ENCODE measurements around the gene XYLT1.

Gene XYLT1

GRCh38 chr16:17457997-17458396 lies 12.8 kb downstream of the XYLT1 start:
- FAIRE-seq (no peak), DNase-seq (ENCODE audit: insufficient read length, low spot score) (no peak)
- TF ChIP-seq POLR2A (IDR thresholded peaks at IDR 0.05; ENCODE audit: low read depth, low read length): no peak

- no peak for TF ChIP-seq POLR2A (IDR thresholded peaks at IDR 0.05; ENCODE audit: low read depth, low read length)
- DNase-seq (ENCODE audit: insufficient read length, low spot score): no peak
- no peak for FAIRE-seq
These were observed 13.2 kb downstream of the XYLT1 start for GRCh38 chr16:17457513-17457912.

DNA sequence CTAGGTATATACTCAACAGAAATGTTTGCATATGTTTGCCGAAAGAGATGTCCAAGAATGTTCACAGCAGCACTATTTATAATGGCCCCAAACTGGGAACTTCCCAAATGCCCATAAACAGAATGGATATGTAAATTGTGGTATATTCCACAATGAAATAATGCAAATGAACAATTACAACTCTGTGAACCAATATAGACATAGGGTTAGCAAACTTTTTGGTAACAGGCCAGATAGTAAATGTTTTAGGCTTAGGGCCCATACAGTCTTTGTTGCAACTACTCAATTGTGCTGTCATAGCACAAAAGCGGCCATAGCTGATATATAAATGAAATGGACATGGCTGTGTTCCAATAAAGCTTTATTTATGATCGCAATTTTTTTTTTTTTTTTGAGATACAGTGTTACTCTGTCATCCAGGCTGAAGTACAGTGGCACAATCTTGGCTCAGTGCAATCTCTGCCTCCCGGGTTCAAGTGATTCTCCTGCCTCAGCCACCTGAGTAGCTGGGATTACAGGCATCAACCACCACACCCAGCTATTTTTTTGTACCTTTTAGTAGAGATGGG lies 16.5 kb downstream of the XYLT1 start:
- no peak for TF ChIP-seq POLR2A (IDR thresholded peaks at IDR 0.05; ENCODE audit: low read depth, low read length)
- DNase-seq (ENCODE audit: insufficient read length, low spot score) (no peak), FAIRE-seq (no peak)

DNA sequence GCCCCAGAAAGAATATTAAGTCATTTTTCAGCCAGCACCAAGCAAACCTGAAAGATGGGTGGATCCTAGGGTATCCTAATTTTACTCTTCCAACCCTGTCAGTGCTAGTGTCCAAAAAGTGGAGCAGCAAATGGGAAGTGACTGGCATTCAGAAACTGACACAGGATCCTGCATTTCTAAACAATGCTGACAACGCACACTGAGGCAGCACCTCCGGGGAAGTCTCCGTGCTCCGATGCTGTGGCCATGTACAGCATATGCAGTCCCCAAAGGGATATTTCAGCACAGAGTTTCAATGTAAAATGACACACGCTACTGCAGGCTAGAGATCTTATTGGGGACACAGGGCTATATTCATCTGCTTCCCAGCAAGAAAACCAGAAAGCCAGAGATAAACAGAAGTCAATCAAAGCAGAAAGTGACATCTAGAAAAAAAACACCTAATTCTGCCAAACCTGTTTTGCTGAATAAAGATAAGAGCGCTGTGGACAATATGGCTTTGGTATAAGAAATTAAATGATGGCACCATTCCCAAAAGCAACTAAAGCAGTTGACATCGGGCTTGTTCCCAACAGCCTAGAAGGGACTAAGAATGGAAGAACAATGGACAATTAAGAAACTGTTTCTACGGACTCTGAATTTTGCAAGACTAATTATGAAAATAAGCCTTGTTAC lies 17.3 kb downstream of the XYLT1 start:
- TF ChIP-seq POLR2A (IDR thresholded peaks at IDR 0.05; ENCODE audit: low read depth, low read length): no peak
- no peak for DNase-seq (ENCODE audit: insufficient read length, low spot score)
- FAIRE-seq: no peak

DNA sequence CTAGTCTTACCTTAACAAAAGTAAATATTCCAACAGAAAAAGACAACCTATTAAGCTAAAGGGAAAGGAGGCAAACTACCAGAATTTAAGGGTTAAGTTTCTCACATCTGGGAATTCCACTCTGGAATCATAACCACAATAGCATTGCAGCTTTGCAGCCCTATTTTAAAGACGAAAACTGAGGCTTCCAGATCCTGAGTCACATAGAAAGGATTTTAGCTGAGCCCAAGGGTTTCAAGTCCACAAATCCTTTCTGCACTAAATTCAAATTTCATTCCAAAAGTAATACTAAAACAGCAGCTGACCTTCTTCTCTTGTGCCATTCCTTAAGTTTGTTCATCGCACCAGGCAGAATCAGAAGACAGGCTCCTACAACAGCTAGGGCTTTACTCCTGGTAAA lies 17.8 kb downstream of the XYLT1 start:
- FAIRE-seq (no peak), DNase-seq (ENCODE audit: insufficient read length, low spot score) (no peak)
- no peak for TF ChIP-seq POLR2A (IDR thresholded peaks at IDR 0.05; ENCODE audit: low read depth, low read length)

DNA sequence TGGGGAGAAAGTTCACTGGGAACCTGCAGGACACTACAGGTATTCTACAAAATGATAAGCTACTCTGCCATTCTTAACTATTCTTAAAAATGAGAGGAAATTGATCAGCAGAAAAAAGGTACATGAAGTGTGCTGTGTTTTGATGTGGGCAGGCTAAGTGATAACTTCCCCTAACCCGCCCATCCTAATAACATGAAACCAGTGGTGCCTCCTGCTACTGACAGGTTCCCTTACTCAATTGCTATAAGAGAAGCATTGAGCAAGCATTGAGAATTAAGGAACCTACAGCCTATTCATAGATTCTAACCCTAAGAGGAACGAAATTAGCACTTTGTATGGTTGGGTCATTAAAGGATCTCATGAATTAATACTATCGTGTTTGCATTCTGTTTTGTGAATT lies 18.9 kb downstream of the XYLT1 start:
- FAIRE-seq (no peak), DNase-seq (ENCODE audit: insufficient read length, low spot score) (no peak)
- TF ChIP-seq POLR2A (IDR thresholded peaks at IDR 0.05; ENCODE audit: low read depth, low read length): no peak

DNA sequence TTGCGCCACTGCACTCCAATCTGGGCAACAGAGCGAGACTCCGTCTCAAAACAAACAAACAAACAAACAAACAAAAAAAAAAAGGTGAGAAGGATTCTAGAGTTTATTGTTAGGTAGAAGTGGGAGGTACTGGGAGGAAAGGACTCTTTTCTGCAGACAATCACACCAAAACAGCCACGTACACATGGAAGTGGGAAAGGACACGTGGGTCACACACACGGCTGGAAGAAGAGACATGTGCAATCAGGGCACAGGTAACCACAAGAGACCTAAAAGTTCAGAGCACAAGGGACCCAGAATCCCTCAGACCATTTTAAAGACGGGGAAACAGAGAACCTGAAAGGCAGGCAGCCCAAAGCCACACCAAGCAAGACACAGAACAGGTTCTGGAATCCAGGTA lies 20.5 kb downstream of the XYLT1 start:
- FAIRE-seq: no peak
- DNase-seq (ENCODE audit: insufficient read length, low spot score): no peak
- TF ChIP-seq POLR2A (IDR thresholded peaks at IDR 0.05; ENCODE audit: low read depth, low read length): no peak

DNA sequence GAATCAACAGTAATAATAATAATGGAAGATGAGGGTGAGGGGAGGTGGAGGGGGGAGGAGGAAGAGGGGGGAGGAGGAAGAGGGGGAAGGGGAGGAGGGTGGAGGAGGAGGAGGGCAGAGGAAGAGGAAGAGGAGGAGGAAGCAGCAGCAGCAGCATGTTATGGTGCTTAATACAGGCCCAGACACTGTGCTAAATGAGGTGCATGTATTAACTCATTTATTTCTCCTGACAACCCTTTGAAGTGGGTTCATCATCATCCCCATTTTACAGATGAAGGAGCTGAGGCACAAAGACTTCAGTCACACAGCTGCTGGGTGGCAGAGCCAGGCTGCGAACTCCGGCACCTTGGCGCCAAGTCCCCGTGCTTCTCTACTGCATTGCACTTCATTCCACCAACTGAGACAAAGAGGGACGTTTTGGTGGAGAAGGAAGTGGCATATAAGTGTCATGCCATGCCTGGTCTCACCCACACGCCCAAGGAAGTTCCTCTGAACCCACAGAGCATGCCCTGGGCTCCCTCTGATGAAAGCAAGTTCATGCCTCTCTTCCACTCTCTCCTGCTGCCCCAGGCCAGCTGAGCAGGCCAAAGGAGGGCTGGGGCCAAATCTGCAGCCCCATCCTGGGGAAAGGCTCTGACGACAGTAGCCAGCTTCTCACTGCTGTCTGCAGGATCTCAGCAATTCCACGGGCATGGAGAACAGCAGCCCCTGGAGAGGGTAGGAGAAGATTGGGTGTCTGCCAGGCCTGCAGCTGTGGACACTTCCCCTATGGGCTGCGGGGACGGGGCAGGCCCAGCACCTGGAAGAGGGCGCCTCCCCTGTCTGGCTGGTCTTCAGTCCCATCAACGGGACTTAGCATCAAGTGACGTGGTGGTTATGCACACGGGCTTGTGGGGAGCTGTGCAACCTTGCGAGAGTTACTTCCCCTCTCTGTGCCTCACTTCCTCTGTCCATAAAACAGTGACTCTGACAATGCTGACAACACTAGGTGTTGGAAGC lies 21.8 kb downstream of the XYLT1 start:
- FAIRE-seq (no peak), DNase-seq (ENCODE audit: insufficient read length, low spot score) (no peak)
- TF ChIP-seq POLR2A (IDR thresholded peaks at IDR 0.05; ENCODE audit: low read depth, low read length): no peak

- no peak for FAIRE-seq
- no peak for TF ChIP-seq POLR2A (IDR thresholded peaks at IDR 0.05; ENCODE audit: low read depth, low read length)
- no peak for DNase-seq (ENCODE audit: insufficient read length, low spot score)
These were observed 23.6 kb downstream of the XYLT1 start for GRCh38 chr16:17447101-17447569.

DNA sequence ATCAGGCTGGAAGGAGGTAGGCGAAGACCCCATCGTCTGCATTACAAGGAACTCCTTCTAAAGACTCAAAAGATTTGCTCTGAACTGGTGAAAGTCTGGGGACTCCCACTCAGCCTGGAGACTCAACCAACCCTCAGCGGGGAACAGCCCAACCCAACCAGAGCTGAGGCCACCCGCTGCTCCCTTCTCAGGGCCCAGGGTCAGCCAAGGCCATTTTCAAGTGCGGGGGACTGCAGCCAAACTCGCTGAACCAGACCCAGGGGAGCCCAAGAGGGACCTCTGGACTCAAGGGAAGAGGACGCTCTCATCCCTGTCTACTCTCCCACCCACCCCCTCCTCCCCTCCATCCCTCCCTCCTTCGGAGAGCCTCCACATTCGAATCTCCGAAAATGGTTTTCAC lies 24.1 kb downstream of the XYLT1 start:
- no peak for DNase-seq (ENCODE audit: insufficient read length, low spot score)

GRCh38 chr16:17445421-17445820 lies 25.3 kb downstream of the XYLT1 start:
- FAIRE-seq (no peak), DNase-seq (ENCODE audit: insufficient read length, low spot score) (no peak)
- no peak for TF ChIP-seq POLR2A (IDR thresholded peaks at IDR 0.05; ENCODE audit: low read depth, low read length)

More for the DNA sequence above, 24.1 kb downstream of the XYLT1 start:
- no peak for FAIRE-seq
- TF ChIP-seq POLR2A (IDR thresholded peaks at IDR 0.05; ENCODE audit: low read depth, low read length): no peak

DNA sequence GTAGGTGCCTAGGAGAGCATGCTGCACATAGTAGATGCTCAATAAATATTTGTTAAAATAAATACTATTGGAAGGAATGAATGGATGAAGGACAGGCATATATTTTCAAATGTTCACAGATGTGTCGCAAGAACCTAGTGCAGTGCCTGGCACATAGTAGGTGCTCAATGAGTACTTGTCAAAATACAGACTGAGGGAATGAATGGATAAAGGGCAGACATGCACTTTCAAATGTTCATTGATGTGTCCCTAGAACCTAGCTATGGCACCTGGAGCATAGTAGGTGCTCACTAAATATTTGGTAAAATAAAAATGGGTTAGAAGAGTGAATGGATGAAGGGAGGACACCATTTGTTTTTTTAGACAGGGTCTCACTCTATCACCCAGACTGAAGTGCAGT lies 26.1 kb downstream of the XYLT1 start:
- no peak for FAIRE-seq
- no peak for TF ChIP-seq POLR2A (IDR thresholded peaks at IDR 0.05; ENCODE audit: low read depth, low read length)
- no peak for DNase-seq (ENCODE audit: insufficient read length, low spot score)

GRCh38 chr16:17440131-17440530 lies 30.6 kb downstream of the XYLT1 start:
- TF ChIP-seq POLR2A (IDR thresholded peaks at IDR 0.05; ENCODE audit: low read depth, low read length): no peak
- no peak for DNase-seq (ENCODE audit: insufficient read length, low spot score)
- FAIRE-seq: no peak

DNA sequence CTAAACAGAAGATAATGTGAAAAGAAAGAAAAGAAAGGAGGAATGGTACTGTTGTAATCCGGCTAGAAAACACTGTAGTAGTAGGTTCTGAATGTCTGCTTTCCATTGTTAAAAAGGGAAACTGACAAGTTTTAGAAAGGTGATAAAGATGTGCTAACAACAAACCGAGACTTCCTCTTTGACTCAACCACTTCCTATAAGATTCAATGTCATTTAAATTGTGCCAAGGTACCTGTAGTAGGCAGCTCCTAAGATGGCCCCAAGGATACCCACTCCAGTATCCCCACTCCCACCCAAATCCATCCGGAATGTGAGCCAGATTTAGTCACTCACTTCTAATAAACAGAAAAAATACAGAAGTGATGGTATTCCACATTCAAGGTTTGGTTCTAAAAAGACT lies 31.2 kb downstream of the XYLT1 start:
- FAIRE-seq: no peak
- DNase-seq (ENCODE audit: insufficient read length, low spot score): no peak
- TF ChIP-seq POLR2A (IDR thresholded peaks at IDR 0.05; ENCODE audit: low read depth, low read length): no peak
